Stimulated activated memory B cell treated with anti-CD40 and anti-IgM and Interleukin-4, amounts not matched to agents 10 μg/mL and 1 μg/mL and 100 μg/mL, for 72 hours (primary cell): ENCODE measurements around the gene CDHR2.

Experiments
- ATAC-seq: fragments of 150-1000 bp; cut with Tn5 transposase; 2 replicates; pipeline ENCODE4 v1.10.0; 2021
- H3K27ac Mint-ChIP-seq: one replicate; pipeline ENCODE4 v1.8.0; 2022; ENCODE audit warnings: mild to moderate bottlenecking, mixed read lengths
- H3K27me3 Mint-ChIP-seq: one replicate; pipeline ENCODE4 v1.8.0; 2022; ENCODE audit warnings: mixed read lengths
- H3K36me3 Mint-ChIP-seq: one replicate; pipeline ENCODE4 v1.8.0; 2022; ENCODE audit warnings: mixed read lengths
- H3K4me1 Mint-ChIP-seq: one replicate; pipeline ENCODE4 v1.8.0; 2022; ENCODE audit warnings: mixed read lengths
- H3K4me3 Mint-ChIP-seq: one replicate; pipeline ENCODE4 v1.8.0; 2022; ENCODE audit warnings: mild to moderate bottlenecking, moderate library complexity, mixed read lengths
- H3K9me3 Mint-ChIP-seq: one replicate; pipeline ENCODE4 v1.8.0; 2022; ENCODE audit warnings: mixed read lengths

The CDHR2 gene

GRCh38 chr5:176565760-176566288 is 16.7 kb downstream of the CDHR2 start:
- Mint-ChIP-seq H3K4me3 (no peak overlapping the region), H3K27me3 (peaks cover 61% of the 10 kb centered on the region), H3K27ac (no peak overlapping the region), H3K36me3 (no peaks in the 10 kb centered on the region), H3K4me1 (no peaks in the 10 kb centered on the region), H3K9me3 (no peaks in the 10 kb centered on the region)
- ATAC-seq = no peak

GRCh38 chr5:176568657-176569056 is 19.5 kb downstream of the CDHR2 start:
- Mint-ChIP-seq H3K27me3 (peaks cover 50% of the 10 kb centered on the region), H3K9me3 (no peaks in the 10 kb centered on the region), H3K4me3 (no peak overlapping the region), H3K36me3 (no peaks in the 10 kb centered on the region), H3K27ac (no peak overlapping the region), H3K4me1 (peaks cover 2% of the 10 kb centered on the region)
- peak; percentile 16 for ATAC-seq

- ATAC-seq = no peak
- Mint-ChIP-seq H3K27ac (no peak overlapping the region), H3K9me3 (no peaks in the 10 kb centered on the region), H3K4me3 (no peak overlapping the region), H3K36me3 (no peaks in the 10 kb centered on the region), H3K27me3 (peaks cover 43% of the 10 kb centered on the region), H3K4me1 (peaks cover 11% of the 10 kb centered on the region)
Observed at GRCh38 chr5:176570044-176570443, 20.9 kb downstream of the CDHR2 start.

- Mint-ChIP-seq H3K4me3 (no peak overlapping the region), H3K9me3 (no peaks in the 10 kb centered on the region), H3K27ac (no peak overlapping the region), H3K36me3 (no peaks in the 10 kb centered on the region), H3K4me1 (peaks cover 23% of the 10 kb centered on the region), H3K27me3 (peaks cover 34% of the 10 kb centered on the region)
- peak; percentile 73 for ATAC-seq
Observed at GRCh38 chr5:176573564-176574296, 24.6 kb downstream of the CDHR2 start.

- Mint-ChIP-seq H3K4me1 (peaks cover 23% of the 10 kb centered on the region), H3K27me3 (peaks cover 34% of the 10 kb centered on the region), H3K27ac (no peak overlapping the region), H3K36me3 (no peaks in the 10 kb centered on the region), H3K4me3 (no peak overlapping the region), H3K9me3 (no peaks in the 10 kb centered on the region)
- ATAC-seq = no peak
Observed at GRCh38 chr5:176574297-176574591, 25.1 kb downstream of the CDHR2 start.

GRCh38 chr5:176575066-176575465 is 25.9 kb downstream of the CDHR2 start:
- peaks cover 23% of the 10 kb centered on the region for H3K4me1 Mint-ChIP-seq
- ATAC-seq = no peak
- H3K36me3 Mint-ChIP-seq = no peaks in the 10 kb centered on the region
- no peak overlapping the region for H3K27ac Mint-ChIP-seq
- no peak overlapping the region for H3K4me3 Mint-ChIP-seq
- H3K9me3 Mint-ChIP-seq = no peaks in the 10 kb centered on the region
- H3K27me3 Mint-ChIP-seq = peaks cover 34% of the 10 kb centered on the region

- Mint-ChIP-seq H3K27me3 (peaks cover 27% of the 10 kb centered on the region), H3K27ac (no peak overlapping the region), H3K9me3 (no peaks in the 10 kb centered on the region), H3K36me3 (no peaks in the 10 kb centered on the region), H3K4me3 (no peak overlapping the region), H3K4me1 (peaks cover 23% of the 10 kb centered on the region)
- ATAC-seq = no peak
Observed at GRCh38 chr5:176575488-176576422, 26.6 kb downstream of the CDHR2 start.

GRCh38 chr5:176577312-176578176 is 28.4 kb downstream of the CDHR2 start:
- Mint-ChIP-seq H3K4me3 (no peak overlapping the region), H3K27ac (no peak overlapping the region), H3K36me3 (no peaks in the 10 kb centered on the region), H3K4me1 (peaks cover 23% of the 10 kb centered on the region), H3K27me3 (peaks cover 17% of the 10 kb centered on the region), H3K9me3 (no peaks in the 10 kb centered on the region)
- peak; percentile 37 for ATAC-seq

GRCh38 chr5:176578391-176578808 is 29.3 kb downstream of the CDHR2 start:
- ATAC-seq = peak; percentile 50
- no peaks in the 10 kb centered on the region for H3K9me3 Mint-ChIP-seq
- no peaks in the 10 kb centered on the region for H3K36me3 Mint-ChIP-seq

GRCh38 chr5:176579323-176579722 is 30.2 kb downstream of the CDHR2 start:
- H3K4me3 Mint-ChIP-seq = no peak overlapping the region
- ATAC-seq = no peak
- H3K27ac Mint-ChIP-seq = no peak overlapping the region
- H3K27me3 Mint-ChIP-seq = peaks cover 17% of the 10 kb centered on the region
- no peaks in the 10 kb centered on the region for H3K36me3 Mint-ChIP-seq
- H3K9me3 Mint-ChIP-seq = no peaks in the 10 kb centered on the region
- peaks cover 15% of the 10 kb centered on the region for H3K4me1 Mint-ChIP-seq

More at GRCh38 chr5:176578391-176578808, 29.3 kb downstream of the CDHR2 start:
- H3K27ac Mint-ChIP-seq = no peak overlapping the region
- peaks cover 17% of the 10 kb centered on the region for H3K27me3 Mint-ChIP-seq
- peaks cover 23% of the 10 kb centered on the region for H3K4me1 Mint-ChIP-seq
- H3K4me3 Mint-ChIP-seq = no peak overlapping the region

- no peak for ATAC-seq
- Mint-ChIP-seq H3K9me3 (peaks cover 3% of the 10 kb centered on the region), H3K27ac (no peak overlapping the region), H3K36me3 (no peaks in the 10 kb centered on the region), H3K27me3 (peaks cover 16% of the 10 kb centered on the region), H3K4me1 (peaks cover 12% of the 10 kb centered on the region), H3K4me3 (no peak overlapping the region)
Observed at GRCh38 chr5:176581361-176581760, 32.2 kb downstream of the CDHR2 start.

- H3K4me1 Mint-ChIP-seq = peaks cover 4% of the 10 kb centered on the region
- ATAC-seq = no peak
- no peaks in the 10 kb centered on the region for H3K27me3 Mint-ChIP-seq
- no peaks in the 10 kb centered on the region for H3K36me3 Mint-ChIP-seq
- no peak overlapping the region for H3K27ac Mint-ChIP-seq
- no peak overlapping the region for H3K4me3 Mint-ChIP-seq
- peaks cover 3% of the 10 kb centered on the region for H3K9me3 Mint-ChIP-seq
Observed at GRCh38 chr5:176583076-176583475, 33.9 kb downstream of the CDHR2 start.

GRCh38 chr5:176587398-176587797 is 38.3 kb downstream of the CDHR2 start:
- H3K36me3 Mint-ChIP-seq = no peaks in the 10 kb centered on the region
- H3K27ac Mint-ChIP-seq = no peak overlapping the region
- no peak for ATAC-seq
- H3K4me1 Mint-ChIP-seq = no peaks in the 10 kb centered on the region
- peaks cover 7% of the 10 kb centered on the region for H3K9me3 Mint-ChIP-seq
- H3K27me3 Mint-ChIP-seq = no peaks in the 10 kb centered on the region
- H3K4me3 Mint-ChIP-seq = no peak overlapping the region

GRCh38 chr5:176588297-176588696 is 39.2 kb downstream of the CDHR2 start:
- Mint-ChIP-seq H3K4me3 (no peak overlapping the region), H3K27me3 (no peaks in the 10 kb centered on the region), H3K36me3 (no peaks in the 10 kb centered on the region), H3K9me3 (peaks cover 7% of the 10 kb centered on the region), H3K4me1 (no peaks in the 10 kb centered on the region), H3K27ac (no peak overlapping the region)
- ATAC-seq = no peak
